Tibial nerve (tissue), 4 donors: Measurements from ENCODE around the gene ZBTB44.

Experiments used
- EP300 ChIP-seq, 2 donors: sonication (generic); formaldehyde crosslinking; IDR thresholded peaks; one replicate each; pipeline ENCODE4 v1.6.1; 2017; ENCODE audit warnings: antibody characterized with exemption in 2 of 2, mild to moderate bottlenecking in 1 of 2
- POLR2A ChIP-seq, 2 donors: fragments of 450-650 bp; IDR thresholded peaks; one replicate each; pipeline ENCODE4 v1.6.1; 2017; ENCODE audit warnings: antibody characterized with exemption in 2 of 2, mild to moderate bottlenecking in 2 of 2, moderate library complexity in 2 of 2
- TF ChIP-seq, protein P1 (sequence below), 5 experiments: fragments of 200-600 bp in 3 of 5; fragments of 450-650 bp in 2 of 5; sonication (generic) in 3 of 5; IDR thresholded peaks; one replicate each; pipeline ENCODE4 v1.5.1; 2016 to 2019; ENCODE audit warnings: antibody characterized with exemption in 5 of 5, mild to moderate bottlenecking in 3 of 5, moderate library complexity in 2 of 5

- TF ChIP-seq, protein P1, sequence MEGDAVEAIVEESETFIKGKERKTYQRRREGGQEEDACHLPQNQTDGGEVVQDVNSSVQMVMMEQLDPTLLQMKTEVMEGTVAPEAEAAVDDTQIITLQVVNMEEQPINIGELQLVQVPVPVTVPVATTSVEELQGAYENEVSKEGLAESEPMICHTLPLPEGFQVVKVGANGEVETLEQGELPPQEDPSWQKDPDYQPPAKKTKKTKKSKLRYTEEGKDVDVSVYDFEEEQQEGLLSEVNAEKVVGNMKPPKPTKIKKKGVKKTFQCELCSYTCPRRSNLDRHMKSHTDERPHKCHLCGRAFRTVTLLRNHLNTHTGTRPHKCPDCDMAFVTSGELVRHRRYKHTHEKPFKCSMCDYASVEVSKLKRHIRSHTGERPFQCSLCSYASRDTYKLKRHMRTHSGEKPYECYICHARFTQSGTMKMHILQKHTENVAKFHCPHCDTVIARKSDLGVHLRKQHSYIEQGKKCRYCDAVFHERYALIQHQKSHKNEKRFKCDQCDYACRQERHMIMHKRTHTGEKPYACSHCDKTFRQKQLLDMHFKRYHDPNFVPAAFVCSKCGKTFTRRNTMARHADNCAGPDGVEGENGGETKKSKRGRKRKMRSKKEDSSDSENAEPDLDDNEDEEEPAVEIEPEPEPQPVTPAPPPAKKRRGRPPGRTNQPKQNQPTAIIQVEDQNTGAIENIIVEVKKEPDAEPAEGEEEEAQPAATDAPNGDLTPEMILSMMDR (IDR thresholded peaks at IDR 0.05), result no peak
- TF ChIP-seq POLR2A (IDR thresholded peaks at IDR 0.05) (no peak), EP300 (IDR thresholded peaks at IDR 0.05) (no peak)
These were observed 13.0 kb upstream of the ZBTB44 start for GRCh38 chr11:130327716-130328115.
